Measurements from ENCODE around the gene TBC1D1.

- no peak for TF ChIP-seq POLR2AphosphoS5 (IDR thresholded peaks at IDR 0.05; ENCODE audit: low read depth, low read length)
- no peak for TF ChIP-seq POLR2A (IDR thresholded peaks at IDR 0.05; ENCODE audit: low read depth, low read length)
Observed at GRCh38 chr4:38037612-38038011, 146.7 kb downstream of the TBC1D1 start.
